Chondrocyte (in vitro differentiated cells): ENCODE measurements around the gene NAGLU. TPM values are rescaled to one million over a fixed set of nuclear protein-coding genes. Genes with fewer than 3 reads are reported as not detected.

ENCODE experiments used
- DNase-seq: peaks from one replicate; pipeline ENCODE4 v3.0.0; 2021; ENCODE audit warnings: mixed read lengths, low spot score
- H3K27ac Mint-ChIP-seq: one replicate; pipeline ENCODE4 v1.8.0; 2021; ENCODE audit warnings: mild to moderate bottlenecking, moderate library complexity, mixed read lengths; ENCODE audit not compliant: unreplicated experiment
- H3K27me3 Mint-ChIP-seq: 2 replicates; pipeline ENCODE4 v1.8.0; 2021; ENCODE audit warnings: low read depth, mixed read lengths
- H3K36me3 Mint-ChIP-seq: 2 replicates; pipeline ENCODE4 v1.8.0; 2021; ENCODE audit warnings: low read depth, mixed read lengths
- H3K4me1 Mint-ChIP-seq: 2 replicates; pipeline ENCODE4 v1.8.0; 2021; ENCODE audit warnings: low read depth, mild to moderate bottlenecking, mixed read lengths
- H3K4me3 Mint-ChIP-seq: one replicate; pipeline ENCODE4 v1.8.0; 2021; ENCODE audit warnings: mild to moderate bottlenecking, moderate library complexity, mixed read lengths; ENCODE audit not compliant: unreplicated experiment
- H3K9me3 Mint-ChIP-seq: 2 replicates; pipeline ENCODE4 v1.8.0; 2021; ENCODE audit warnings: low read depth, mixed read lengths
- microRNA-seq: library from miRNA; unstranded; fragments of <30 nt; microRNA quantifications from one replicate; pipeline ENCODE4 v1.2.0, GENCODE V29; 2020; ENCODE audit warnings: borderline number of aligned reads
- total RNA-seq: library from RNA; stranded (reverse); gene quantifications from 3 replicates; pipeline ENCODE4 v1.2.1, GENCODE V29; 2021
- TF ChIP-seq, protein P1 (sequence below): fragments of 200-600 bp; sonication (generic); IDR thresholded peaks from 2 replicates; pipeline ENCODE4 v1.5.0; 2021; ENCODE audit warnings: antibody characterized with exemption, mild to moderate bottlenecking, moderate library complexity

NAGLU gene
- total RNA-seq, 1 donor from 2014 or later: 66.4 TPM

DNA sequence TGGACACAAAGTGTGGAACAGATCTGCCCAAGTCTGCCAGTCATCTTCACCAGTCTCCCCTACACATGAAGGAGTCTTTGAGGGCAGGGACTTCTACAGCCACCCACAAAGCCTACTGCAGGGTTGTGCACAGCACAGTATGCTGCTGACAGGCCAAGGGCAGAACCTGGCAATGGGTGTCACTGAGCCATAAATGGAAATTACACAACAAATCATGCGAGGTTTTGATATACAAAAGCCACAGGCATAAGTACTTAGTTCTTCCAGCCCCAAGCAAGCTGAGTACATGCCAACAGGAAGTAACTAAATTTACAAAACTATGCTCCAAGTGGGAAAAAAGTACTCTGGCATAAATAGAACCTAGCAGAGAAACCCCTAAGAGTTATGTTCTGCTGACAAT, 49.3 kb downstream of the NAGLU start:
- peaks cover 2% of the 10 kb centered on the region for H3K4me1 Mint-ChIP-seq
- H3K4me3 Mint-ChIP-seq: no peak overlapping the region
- DNase-seq: no peak
- H3K36me3 Mint-ChIP-seq: peaks cover 26% of the 10 kb centered on the region
- H3K27me3 Mint-ChIP-seq: no peaks in the 10 kb centered on the region
- TF ChIP-seq, protein P1, sequence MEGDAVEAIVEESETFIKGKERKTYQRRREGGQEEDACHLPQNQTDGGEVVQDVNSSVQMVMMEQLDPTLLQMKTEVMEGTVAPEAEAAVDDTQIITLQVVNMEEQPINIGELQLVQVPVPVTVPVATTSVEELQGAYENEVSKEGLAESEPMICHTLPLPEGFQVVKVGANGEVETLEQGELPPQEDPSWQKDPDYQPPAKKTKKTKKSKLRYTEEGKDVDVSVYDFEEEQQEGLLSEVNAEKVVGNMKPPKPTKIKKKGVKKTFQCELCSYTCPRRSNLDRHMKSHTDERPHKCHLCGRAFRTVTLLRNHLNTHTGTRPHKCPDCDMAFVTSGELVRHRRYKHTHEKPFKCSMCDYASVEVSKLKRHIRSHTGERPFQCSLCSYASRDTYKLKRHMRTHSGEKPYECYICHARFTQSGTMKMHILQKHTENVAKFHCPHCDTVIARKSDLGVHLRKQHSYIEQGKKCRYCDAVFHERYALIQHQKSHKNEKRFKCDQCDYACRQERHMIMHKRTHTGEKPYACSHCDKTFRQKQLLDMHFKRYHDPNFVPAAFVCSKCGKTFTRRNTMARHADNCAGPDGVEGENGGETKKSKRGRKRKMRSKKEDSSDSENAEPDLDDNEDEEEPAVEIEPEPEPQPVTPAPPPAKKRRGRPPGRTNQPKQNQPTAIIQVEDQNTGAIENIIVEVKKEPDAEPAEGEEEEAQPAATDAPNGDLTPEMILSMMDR: no peak
- H3K9me3 Mint-ChIP-seq: no peaks in the 10 kb centered on the region
- no peak overlapping the region for H3K27ac Mint-ChIP-seq

DNA sequence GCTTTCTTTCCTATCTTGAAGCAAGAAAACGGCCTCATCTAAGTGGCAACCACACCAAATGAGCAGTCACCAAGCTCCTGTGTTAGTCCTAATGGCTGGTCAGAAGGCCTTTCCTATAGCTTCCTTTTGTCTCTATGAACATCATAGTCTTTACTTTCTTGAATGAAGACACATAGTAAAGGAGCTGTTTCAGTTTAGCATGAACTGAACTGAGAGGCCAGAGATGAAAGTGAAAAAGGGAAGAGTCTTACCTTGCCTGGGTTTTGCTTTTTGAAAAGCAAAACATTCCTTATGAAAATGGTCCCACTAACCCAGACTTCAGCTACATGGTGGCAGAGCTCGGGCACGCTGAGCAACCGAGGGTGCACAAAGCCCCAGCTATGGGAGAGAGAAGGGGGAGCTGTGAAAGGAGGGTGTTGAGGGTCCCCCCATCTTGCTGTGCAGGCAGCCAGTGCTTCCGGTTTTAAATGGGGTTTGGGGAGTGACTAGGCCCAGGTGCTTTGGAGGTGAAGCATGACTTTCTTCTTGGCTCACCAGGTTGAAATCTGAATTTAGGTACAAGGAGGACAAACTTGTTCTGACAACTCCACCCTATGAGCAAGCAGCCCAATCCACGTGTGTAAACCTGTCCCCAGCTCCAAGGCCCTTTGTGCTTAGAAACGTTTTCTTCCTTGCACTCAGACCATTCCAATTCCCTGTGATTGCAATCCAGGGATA, 50.6 kb downstream of the NAGLU start:
- H3K27ac Mint-ChIP-seq: peak overlapping the region; percentile 64
- H3K4me1 Mint-ChIP-seq: peaks cover 2% of the 10 kb centered on the region

DNA sequence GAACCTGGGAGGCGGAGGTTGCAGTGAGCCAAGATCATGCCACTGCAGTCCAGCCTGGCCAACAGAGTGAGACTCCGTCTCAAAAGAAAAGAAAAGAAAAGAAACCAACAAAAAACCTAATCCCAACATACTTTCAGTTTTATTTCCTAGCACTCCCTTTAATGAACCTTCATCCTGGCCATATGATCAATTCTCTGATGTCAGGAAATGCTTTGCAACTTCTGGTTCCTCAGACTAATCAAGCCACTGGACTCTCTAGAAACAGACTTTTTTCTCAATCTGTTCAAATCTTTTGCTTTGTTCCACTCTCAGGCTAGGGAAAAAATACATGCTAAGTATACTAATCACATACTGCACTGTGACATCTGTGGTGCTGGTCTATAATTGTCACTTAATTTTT, 54.8 kb downstream of the NAGLU start:
- TF ChIP-seq, protein P1: no peak
- no peak for DNase-seq
- Mint-ChIP-seq H3K36me3 (peaks cover 21% of the 10 kb centered on the region), H3K27ac (no peak overlapping the region), H3K27me3 (no peaks in the 10 kb centered on the region), H3K4me3 (no peak overlapping the region), H3K9me3 (no peaks in the 10 kb centered on the region), H3K4me1 (peaks cover 2% of the 10 kb centered on the region)

More for the DNA sequence above, 50.6 kb downstream of the NAGLU start:
- Mint-ChIP-seq H3K4me3 (no peak overlapping the region), H3K9me3 (no peaks in the 10 kb centered on the region), H3K27me3 (no peaks in the 10 kb centered on the region), H3K36me3 (peaks cover 31% of the 10 kb centered on the region)
- TF ChIP-seq, protein P1: no peak
- DNase-seq: peak; percentile 33

DNA sequence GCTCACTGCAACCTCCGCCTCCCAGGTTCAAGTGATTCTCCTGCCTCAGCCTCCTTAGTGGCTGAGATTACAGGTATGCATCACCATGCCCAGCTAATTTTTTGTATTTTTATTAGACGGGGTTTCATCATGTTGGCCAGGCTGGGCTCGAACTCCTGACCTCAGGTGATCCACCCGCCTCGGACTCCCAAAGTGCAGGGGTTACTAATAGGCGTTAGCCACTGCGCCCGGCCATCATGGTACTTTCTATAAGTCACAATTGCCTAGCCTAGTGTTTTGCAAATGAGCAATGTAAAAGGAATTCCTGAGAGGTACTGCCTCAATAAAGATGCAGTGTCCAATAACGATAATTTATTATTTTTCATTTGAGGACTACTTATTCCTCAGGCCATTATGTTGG, 55.4 kb downstream of the NAGLU start:
- H3K27me3 Mint-ChIP-seq: no peaks in the 10 kb centered on the region
- no peaks in the 10 kb centered on the region for H3K9me3 Mint-ChIP-seq
- H3K36me3 Mint-ChIP-seq: peaks cover 23% of the 10 kb centered on the region
- peaks cover 2% of the 10 kb centered on the region for H3K4me1 Mint-ChIP-seq
- peak; percentile 25 for DNase-seq
- H3K27ac Mint-ChIP-seq: no peak overlapping the region
- TF ChIP-seq, protein P1: no peak
- no peak overlapping the region for H3K4me3 Mint-ChIP-seq

Small RNA genes within 50 kb of the gene (microRNA-seq; reads per million reads assigned to microRNA genes)
- gene MIR5010: 7.2 reads per million, percentile 12 among the genes with 10 or more reads in this experiment
- not detected for gene MIR548AT

Other genes starting within 250 kb of the NAGLU start
- gene STAT5A, start 247.7 kb upstream of the NAGLU start, total RNA-seq: 12.2 to 17.6 TPM (median 14.3 TPM) in 3 replicates
- 164 to 203 TPM (median 164 TPM) in 3 replicates for gene STAT3, start 147.8 kb upstream of the NAGLU start, total RNA-seq
- 501 to 877 TPM (median 874 TPM) in 3 replicates for gene CAVIN1, start 113.0 kb upstream of the NAGLU start, total RNA-seq
- 49.9 to 63.4 TPM (median 61.3 TPM) in 3 replicates for gene ATP6V0A1, start 77.4 kb upstream of the NAGLU start, total RNA-seq
- 1.4 to 2.6 TPM (median 1.4 TPM) in 3 replicates for gene HSD17B1, start 16.7 kb downstream of the NAGLU start, total RNA-seq
- gene COASY, start 25.9 kb downstream of the NAGLU start, total RNA-seq: 31.2 to 57.3 TPM (median 37.1 TPM) in 3 replicates
- 30.1 to 37.0 TPM (median 30.3 TPM) in 3 replicates for gene MLX, start 30.9 kb downstream of the NAGLU start, total RNA-seq
- 4.9 to 13.0 TPM (median 6.1 TPM) in 3 replicates for gene PSMC3IP, start 41.5 kb downstream of the NAGLU start, total RNA-seq
- 50.4 to 62.9 TPM (median 61.8 TPM) in 3 replicates for gene RETREG3, start 73.1 kb downstream of the NAGLU start, total RNA-seq
- gene TUBG1, start 73.4 kb downstream of the NAGLU start, total RNA-seq: 41.1 to 70.4 TPM (median 41.6 TPM) in 3 replicates
- 26.2 to 36.5 TPM (median 29.2 TPM) in 3 replicates for gene TUBG2, start 123.0 kb downstream of the NAGLU start, total RNA-seq
- 23.7 to 41.5 TPM (median 38.7 TPM) in 3 replicates for gene PLEKHH3, start 140.8 kb downstream of the NAGLU start, total RNA-seq
- gene CCR10, start 145.6 kb downstream of the NAGLU start, total RNA-seq: 1.2 to 1.8 TPM (median 1.6 TPM) in 3 replicates
- gene CNTNAP1, start 146.3 kb downstream of the NAGLU start, total RNA-seq: 22.8 to 43.6 TPM (median 42.1 TPM) in 3 replicates
- gene EZH1, start 208.8 kb downstream of the NAGLU start, total RNA-seq: 22.2 to 25.6 TPM (median 22.4 TPM) in 3 replicates
- gene RAMP2, start 225.0 kb downstream of the NAGLU start, total RNA-seq: 0.63 to 4.9 TPM (median 3.9 TPM) in 3 replicates
- 52.5 to 63.9 TPM (median 55.1 TPM) in 3 replicates for gene VPS25, start 237.2 kb downstream of the NAGLU start, total RNA-seq
- 0.26 to 0.32 TPM in 2 of 3 replicates, not detected in the other for gene WNK4, start 244.4 kb downstream of the NAGLU start, total RNA-seq